Stimulated activated naive CD8-positive, alpha-beta T cell treated with anti-CD3 and anti-CD28 coated beads, Interleukin-15, Interleukin-2, amounts not matched to agents 100 ng/mL and 50 ng/mL, for 24 hours (primary cell): ENCODE measurements around the gene SLC19A2.
A peak's percentile ranks its signal among the peaks of the same experiment; 100 is the strongest.
"Not testable (repeated sequence)": the region's sequence is repeated elsewhere in the genome, so short reads cannot be mapped to it uniquely, and the experiment has no call there.

ENCODE experiments used
- H3K27ac Mint-ChIP-seq: one replicate; pipeline ENCODE4 v1.8.0; 2021; ENCODE audit warnings: mild to moderate bottlenecking, mixed read lengths
- H3K27me3 Mint-ChIP-seq: one replicate; pipeline ENCODE4 v1.8.0; 2021; ENCODE audit warnings: mixed read lengths
- H3K36me3 Mint-ChIP-seq: one replicate; pipeline ENCODE4 v1.8.0; 2021; ENCODE audit warnings: low read depth, mixed read lengths
- H3K4me1 Mint-ChIP-seq: one replicate; pipeline ENCODE4 v1.8.0; 2021; ENCODE audit warnings: low read depth, mixed read lengths
- H3K4me3 Mint-ChIP-seq: one replicate; pipeline ENCODE4 v1.8.0; 2021; ENCODE audit warnings: mild to moderate bottlenecking, mixed read lengths
- H3K9me3 Mint-ChIP-seq: one replicate; pipeline ENCODE4 v1.8.0; 2021; ENCODE audit warnings: mixed read lengths

The SLC19A2 gene

GRCh38 chr1:169485431-169486280, at the start of gene SLC19A2:
SLC19A2 (minus strand) TSS chr1:169485944; CDS start chr1:169485766, 178 bp downstream.
- Mint-ChIP-seq H3K36me3 (peaks cover 9% of the 10 kb centered on the region), H3K27ac (peak within 1 kb of the TSS; percentile 95), H3K27me3 (no peaks in the 10 kb centered on the region), H3K4me3 (peak within 1 kb of the TSS; percentile 97), H3K4me1 (peaks cover 67% of the 10 kb centered on the region), H3K9me3 (no peaks in the 10 kb centered on the region)

- Mint-ChIP-seq H3K36me3 (peaks cover 65% of the 10 kb centered on the region), H3K27ac (no peak overlapping the region), H3K4me3 (no peak overlapping the region), H3K27me3 (no peaks in the 10 kb centered on the region), H3K4me1 (no peaks in the 10 kb centered on the region), H3K9me3 (no peaks in the 10 kb centered on the region)
Measured at GRCh38 chr1:169534653-169535052, 48.9 kb upstream of the SLC19A2 start.

- not testable (repeated sequence) for H3K4me1 Mint-ChIP-seq, H3K27ac Mint-ChIP-seq, H3K9me3 Mint-ChIP-seq, H3K27me3 Mint-ChIP-seq, H3K4me3 Mint-ChIP-seq
- H3K36me3 Mint-ChIP-seq: peaks cover 75% of the 10 kb centered on the region
Measured at GRCh38 chr1:169533528-169534190, 47.9 kb upstream of the SLC19A2 start.

GRCh38 chr1:169530448-169530847, 44.7 kb upstream of the SLC19A2 start:
- H3K27me3 Mint-ChIP-seq: no peaks in the 10 kb centered on the region
- peaks cover 7% of the 10 kb centered on the region for H3K4me1 Mint-ChIP-seq
- no peak overlapping the region for H3K4me3 Mint-ChIP-seq
- H3K9me3 Mint-ChIP-seq: no peaks in the 10 kb centered on the region
- no peak overlapping the region for H3K27ac Mint-ChIP-seq
- peaks cover 95% of the 10 kb centered on the region for H3K36me3 Mint-ChIP-seq

- Mint-ChIP-seq H3K27ac (no peak overlapping the region), H3K4me3 (no peak overlapping the region), H3K36me3 (peaks cover 97% of the 10 kb centered on the region), H3K27me3 (no peaks in the 10 kb centered on the region), H3K4me1 (peaks cover 7% of the 10 kb centered on the region), H3K9me3 (no peaks in the 10 kb centered on the region)
Measured at GRCh38 chr1:169529068-169529642, 43.4 kb upstream of the SLC19A2 start.

GRCh38 chr1:169528215-169529067, 42.7 kb upstream of the SLC19A2 start:
- Mint-ChIP-seq H3K36me3 (peaks cover 97% of the 10 kb centered on the region), H3K27ac (no peak overlapping the region)

GRCh38 chr1:169527451-169528214, 41.9 kb upstream of the SLC19A2 start:
- Mint-ChIP-seq H3K4me1 (peaks cover 7% of the 10 kb centered on the region), H3K9me3 (no peaks in the 10 kb centered on the region), H3K4me3 (no peak overlapping the region), H3K36me3 (peaks cover 93% of the 10 kb centered on the region), H3K27me3 (no peaks in the 10 kb centered on the region), H3K27ac (no peak overlapping the region)

More at GRCh38 chr1:169528215-169529067, 42.7 kb upstream of the SLC19A2 start:
- H3K9me3 Mint-ChIP-seq: no peaks in the 10 kb centered on the region
- H3K4me3 Mint-ChIP-seq: no peak overlapping the region
- peaks cover 7% of the 10 kb centered on the region for H3K4me1 Mint-ChIP-seq
- no peaks in the 10 kb centered on the region for H3K27me3 Mint-ChIP-seq

- no peaks in the 10 kb centered on the region for H3K27me3 Mint-ChIP-seq
- H3K4me1 Mint-ChIP-seq: peaks cover 7% of the 10 kb centered on the region
- H3K27ac Mint-ChIP-seq: no peak overlapping the region
- H3K36me3 Mint-ChIP-seq: peaks cover 89% of the 10 kb centered on the region
- H3K4me3 Mint-ChIP-seq: no peak overlapping the region
- H3K9me3 Mint-ChIP-seq: no peaks in the 10 kb centered on the region
Measured at GRCh38 chr1:169527001-169527400, 41.3 kb upstream of the SLC19A2 start.

GRCh38 chr1:169526120-169526832, 40.5 kb upstream of the SLC19A2 start:
- H3K27me3 Mint-ChIP-seq: no peaks in the 10 kb centered on the region
- H3K4me3 Mint-ChIP-seq: no peak overlapping the region
- no peaks in the 10 kb centered on the region for H3K9me3 Mint-ChIP-seq
- peaks cover 7% of the 10 kb centered on the region for H3K4me1 Mint-ChIP-seq
- peaks cover 89% of the 10 kb centered on the region for H3K36me3 Mint-ChIP-seq
- no peak overlapping the region for H3K27ac Mint-ChIP-seq

- H3K36me3 Mint-ChIP-seq: peaks cover 88% of the 10 kb centered on the region
- H3K9me3 Mint-ChIP-seq: no peaks in the 10 kb centered on the region
- no peak overlapping the region for H3K4me3 Mint-ChIP-seq
- H3K4me1 Mint-ChIP-seq: peaks cover 7% of the 10 kb centered on the region
- no peaks in the 10 kb centered on the region for H3K27me3 Mint-ChIP-seq
- H3K27ac Mint-ChIP-seq: no peak overlapping the region
Measured at GRCh38 chr1:169525391-169525790, 39.6 kb upstream of the SLC19A2 start.

GRCh38 chr1:169523904-169524303, 38.2 kb upstream of the SLC19A2 start:
- no peaks in the 10 kb centered on the region for H3K27me3 Mint-ChIP-seq
- no peak overlapping the region for H3K4me3 Mint-ChIP-seq
- H3K9me3 Mint-ChIP-seq: no peaks in the 10 kb centered on the region
- H3K4me1 Mint-ChIP-seq: peaks cover 7% of the 10 kb centered on the region
- H3K36me3 Mint-ChIP-seq: peaks cover 88% of the 10 kb centered on the region
- no peak overlapping the region for H3K27ac Mint-ChIP-seq

- H3K27me3 Mint-ChIP-seq: no peaks in the 10 kb centered on the region
- no peak overlapping the region for H3K4me3 Mint-ChIP-seq
- H3K36me3 Mint-ChIP-seq: peaks cover 87% of the 10 kb centered on the region
- no peaks in the 10 kb centered on the region for H3K9me3 Mint-ChIP-seq
- H3K4me1 Mint-ChIP-seq: no peaks in the 10 kb centered on the region
- no peak overlapping the region for H3K27ac Mint-ChIP-seq
Measured at GRCh38 chr1:169521226-169521625, 35.5 kb upstream of the SLC19A2 start.

GRCh38 chr1:169517558-169518186, 31.9 kb upstream of the SLC19A2 start:
- peaks cover 90% of the 10 kb centered on the region for H3K36me3 Mint-ChIP-seq
- H3K4me1 Mint-ChIP-seq: peaks cover under 1% of the 10 kb centered on the region
- no peaks in the 10 kb centered on the region for H3K27me3 Mint-ChIP-seq
- H3K27ac Mint-ChIP-seq: no peak overlapping the region
- no peak overlapping the region for H3K4me3 Mint-ChIP-seq
- H3K9me3 Mint-ChIP-seq: no peaks in the 10 kb centered on the region
